GM12878 (cell line): ENCODE measurements around the gene FAHD1. TPM values are rescaled to one million over a fixed set of nuclear protein-coding genes. Genes with fewer than 3 reads are reported as not detected.
A peak's percentile ranks its signal among the peaks of the same experiment; 100 is the strongest.

Experiments used
- ATAC-seq: fragments of 200-7000 bp; cut with Tn5 transposase; 3 replicates; pipeline ENCODE4 v1.9.1; 2020; ENCODE audit warnings: mild to moderate bottlenecking, moderate library complexity
- BruUV-seq: library from RNA; stranded (reverse); fragments of 400-500 nt; replicated peaks from 2 replicates; lab custom pipeline; 2021; lab: Mats Ljungman, UMichigan
- CTCF ChIA-PET: fragments of 300-600 bp; sonication (Branson Sonifier 250); formaldehyde crosslinking; extraction: SDS; loops from one replicate; lab custom pipeline; 2021; ENCODE audit warnings: inconsistent platforms; lab: Yijun Ruan, JAX
- POLR2A ChIA-PET: fragments of 350-600 bp; formaldehyde crosslinking; extraction: SDS; loops from one replicate; lab custom pipeline; 2021; ENCODE audit warnings: inconsistent platforms; lab: Charles Lee
- RAD21 ChIA-PET: fragments of 300-600 bp; sonication (Branson Sonifier 250); formaldehyde crosslinking; loops from one replicate; lab custom pipeline; 2023; ENCODE audit warnings: antibody characterized with exemption; ENCODE audit not compliant: unreplicated experiment; lab: Charles Lee
- SMC1A ChIA-PET: fragments of 300-600 bp; sonication (Branson Sonifier 250); formaldehyde crosslinking; loops from one replicate; lab custom pipeline; 2023; ENCODE audit not compliant: unreplicated experiment, uncharacterized antibody; lab: Charles Lee
- DNase-seq: peaks from one replicate; pipeline ENCODE4 v3.0.0-alpha.2; 2011; ENCODE audit warnings: low read depth, low spot score
- FAIRE-seq: peaks from 3 replicates; lab custom pipeline; 2011; peaks lifted over from hg19 to GRCh38; lab: Jason Lieb, UNC
- H2AFZ ChIP-seq: 2 replicates; pipeline ENCODE4 v1.6.0; 2011; ENCODE audit warnings: low read depth, low read length, control low read depth; ENCODE audit not compliant: control insufficient read depth
- H3K27ac ChIP-seq: 2 replicates; pipeline ENCODE4 v1.5.1; 2011; ENCODE audit warnings: control low read depth; ENCODE audit not compliant: control insufficient read depth, insufficient read depth
- H3K27me3 ChIP-seq, 2 experiments: replicated peaks in 1 of 2; 2 replicates each; pipeline versions ENCODE4 v1.6.0 to v1.6.1; 2011; ENCODE audit warnings: low read length in 1 of 2; ENCODE audit not compliant: control insufficient read depth in 2 of 2, insufficient read depth in 2 of 2
- H3K36me3 ChIP-seq, 2 experiments: 2 replicates each; pipeline ENCODE4 v1.5.1; 2011; ENCODE audit warnings: low read length in 1 of 2; ENCODE audit not compliant: control insufficient read depth in 2 of 2, insufficient read depth in 2 of 2
- H3K4me1 ChIP-seq: 2 replicates; pipeline ENCODE4 v1.6.1; 2011; ENCODE audit warnings: mild to moderate bottlenecking, low read length, moderate library complexity, mixed read lengths; ENCODE audit not compliant: control insufficient read depth, insufficient read depth
- H3K4me2 ChIP-seq: 2 replicates; pipeline ENCODE4 v1.6.0; 2011; ENCODE audit warnings: control low read depth; ENCODE audit not compliant: control insufficient read depth, insufficient read depth
- H3K4me3 ChIP-seq: fragments of 200-600 bp; sonication (generic); 2 replicates; pipeline ENCODE4 v1.5.1; 2016
- H3K79me2 ChIP-seq: 2 replicates; pipeline ENCODE4 v1.6.0; 2011; ENCODE audit warnings: low read length; ENCODE audit not compliant: control insufficient read depth, insufficient read depth
- H3K9ac ChIP-seq: 2 replicates; pipeline ENCODE4 v1.8.0; 2011; ENCODE audit warnings: low read length, control low read depth, mixed read lengths; ENCODE audit not compliant: control insufficient read depth, insufficient read depth
- H3K9me3 ChIP-seq: replicated peaks from 3 replicates; pipeline ENCODE4 v1.5.1; 2011; ENCODE audit warnings: mild to moderate bottlenecking, low read length; ENCODE audit not compliant: control insufficient read depth, insufficient read depth
- H4K20me1 ChIP-seq: 2 replicates; pipeline ENCODE4 v1.6.0; 2011; ENCODE audit not compliant: control insufficient read depth, insufficient read depth
- CEBPZ ChIP-seq: fragments of 150-350 bp; IDR thresholded peaks from 2 replicates; pipeline ENCODE4 v1.6.1; 2016; ENCODE audit warnings: low read depth, low read length
- NBN ChIP-seq: fragments of 450-650 bp; IDR thresholded peaks from 2 replicates; pipeline ENCODE4 v1.6.1; 2016
- WGBS: methylation state at CpG from one replicate; pipeline ENCODE4 v1.1.6; 2016; ENCODE audit warnings: low lambda C conversion rate; ENCODE audit not compliant: insufficient replicate concordance, insufficient coverage; ENCODE audit errors: missing lambda C conversion rate; 5-methylcytosine and 5-hydroxymethylcytosine counted together
- in situ Hi-C: fragments of 300-500 bp; cut with MboI; formaldehyde crosslinking; loops from 9 replicates; pipeline ENCODE4 v1.14.3; 2018; ENCODE audit warnings: mixed read lengths
- intact Hi-C: fragments of 100-400 bp; cut with micrococcal nuclease; formaldehyde crosslinking; loops from one replicate; pipeline ENCODE4 v1.14.2; 2022; ENCODE audit not compliant: unreplicated experiment
- polyA plus RNA-seq, 11 experiments: library from polyadenylated mRNA; depleted of rRNA in 4 of 11; unstranded in 6 of 11; stranded (reverse) in 5 of 11; fragments of >200 nt; fragmentation: Nextera tagmentation in 4 of 11; fragmentation: Illumina TruSeq in 1 of 11; extraction: Ambion mirVana in 4 of 11; extraction: Trizol in 1 of 11; gene quantifications; 1 replicate in 1 of 11; 2 replicates in 10 of 11; pipeline versions ENCODE4 v1.2.1 to v1.2.3, GENCODE V29; 2011 to 2016; ENCODE audit warnings: inconsistent platforms in 2 of 11, missing spikeins in 2 of 11, low read depth in 1 of 11
- total RNA-seq, 4 experiments: library from RNA; depleted of rRNA in 3 of 4; stranded (reverse); fragments of >200 nt in 3 of 4; fragmentation: Illumina TruSeq in 1 of 4; extraction: Trizol in 1 of 4; gene quantifications; 2 replicates each; pipeline versions ENCODE4 v1.2.1 to v1.2.3, GENCODE V29; 2013 to 2021
- TF ChIP-seq, protein P1 (sequence below): fragments of 450-650 bp; IDR thresholded peaks from 2 replicates; pipeline ENCODE4 v1.6.1; 2017; ENCODE audit warnings: mild to moderate bottlenecking, low read depth, inconsistent platforms; ENCODE audit not compliant: poor library complexity, severe bottlenecking
- TF ChIP-seq, protein P2 (sequence below): fragments of 450-650 bp; IDR thresholded peaks from 2 replicates; pipeline ENCODE4 v1.6.1; 2016; ENCODE audit warnings: mild to moderate bottlenecking, moderate library complexity, borderline replicate concordance
- TF ChIP-seq, protein P3 (sequence below): fragments of 450-650 bp; IDR thresholded peaks from 2 replicates; pipeline ENCODE4 v1.6.1; 2016; ENCODE audit warnings: mild to moderate bottlenecking

The FAHD1 gene
- total and polyA plus RNA-seq, 10 of the 15 experiments (the other 5 are each of a cell fraction or from before 2014, with no cell fraction given), result 4.3 to 43.0 (median 18.8) TPM

DNA sequence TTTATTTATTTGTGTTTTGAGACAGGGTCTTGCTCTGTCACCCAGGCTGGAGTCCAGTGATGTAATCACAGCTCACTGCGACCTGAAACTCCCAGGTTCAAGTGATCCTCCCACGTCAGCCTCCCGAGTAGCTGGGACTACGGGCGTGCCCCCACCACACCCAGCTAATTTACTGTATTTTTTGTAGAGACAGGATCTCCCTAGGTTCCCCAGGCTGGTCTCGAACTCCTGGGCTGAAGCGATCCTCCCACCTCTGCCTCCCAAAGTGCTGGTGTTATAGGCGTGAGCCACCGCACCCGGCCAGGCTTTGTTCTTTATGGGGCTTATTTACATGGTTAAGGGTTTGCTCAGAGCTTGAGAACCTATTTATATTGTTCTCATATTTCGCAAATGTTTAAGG, 50.8 kb downstream of the FAHD1 start (continued):
- TF ChIP-seq CEBPZ (no peak), NBN (no peak)
- TF ChIP-seq, protein P1, sequence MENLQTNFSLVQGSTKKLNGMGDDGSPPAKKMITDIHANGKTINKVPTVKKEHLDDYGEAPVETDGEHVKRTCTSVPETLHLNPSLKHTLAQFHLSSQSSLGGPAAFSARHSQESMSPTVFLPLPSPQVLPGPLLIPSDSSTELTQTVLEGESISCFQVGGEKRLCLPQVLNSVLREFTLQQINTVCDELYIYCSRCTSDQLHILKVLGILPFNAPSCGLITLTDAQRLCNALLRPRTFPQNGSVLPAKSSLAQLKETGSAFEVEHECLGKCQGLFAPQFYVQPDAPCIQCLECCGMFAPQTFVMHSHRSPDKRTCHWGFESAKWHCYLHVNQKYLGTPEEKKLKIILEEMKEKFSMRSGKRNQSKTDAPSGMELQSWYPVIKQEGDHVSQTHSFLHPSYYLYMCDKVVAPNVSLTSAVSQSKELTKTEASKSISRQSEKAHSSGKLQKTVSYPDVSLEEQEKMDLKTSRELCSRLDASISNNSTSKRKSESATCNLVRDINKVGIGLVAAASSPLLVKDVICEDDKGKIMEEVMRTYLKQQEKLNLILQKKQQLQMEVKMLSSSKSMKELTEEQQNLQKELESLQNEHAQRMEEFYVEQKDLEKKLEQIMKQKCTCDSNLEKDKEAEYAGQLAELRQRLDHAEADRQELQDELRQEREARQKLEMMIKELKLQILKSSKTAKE, result no peak
- TF ChIP-seq, all 136 proteins: peak for 0

DNA sequence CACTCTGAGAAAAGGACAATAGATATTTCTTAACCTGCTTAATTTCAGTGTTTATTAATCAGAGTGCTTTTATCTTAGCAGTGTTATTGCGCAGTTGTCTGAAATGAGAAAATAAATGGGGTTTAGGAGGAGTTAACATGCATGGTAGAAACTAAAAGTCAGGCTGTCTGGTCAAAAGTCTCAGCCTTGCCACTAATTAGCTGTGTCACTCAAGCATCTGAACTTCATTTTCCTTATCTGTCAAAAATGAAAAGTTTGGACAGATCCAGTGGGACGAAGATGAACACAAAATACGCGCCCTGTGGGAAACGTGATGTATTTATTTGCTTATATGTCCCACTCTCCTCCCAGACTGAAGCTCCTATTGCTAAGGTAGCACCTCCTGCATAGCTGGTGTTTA, 51.2 kb downstream of the FAHD1 start:
- H3K4me2 ChIP-seq, result no peak overlapping the region
- no peak overlapping the region for H3K9ac ChIP-seq
- intact Hi-C loops (no loop called here), in situ Hi-C loops (no loop called here)
- ATAC-seq (no peak), DNase-seq (no peak), FAIRE-seq (no peak)
- WGBS, result 73% methylated on average over 5 of the region's 5 CpGs
- H3K36me3 ChIP-seq, result no peaks in the 10 kb centered on the region
- RAD21 ChIA-PET, result no interaction called here
- no TSS peak for BruUV-seq
- SMC1A ChIA-PET, result interaction anchor here (0.6 to 2.9 kb wide), 3 partner anchors 12 to 66 kb away, joined by 3 to 6 read pairs (median 3); no protein-coding TSS in a partner anchor
- H3K27ac ChIP-seq, result no peak overlapping the region
- H3K4me1 ChIP-seq, result peaks cover 12% of the 10 kb centered on the region
- H3K27me3 ChIP-seq, result no peaks in the 10 kb centered on the region
- CTCF ChIA-PET, result interaction anchor here (0.6 to 2.4 kb wide), 4 partner anchors 16 to 1511 kb away, joined by 3 to 8 read pairs (median 3); no protein-coding TSS in a partner anchor
- H3K4me3 ChIP-seq, result no peak overlapping the region
- H3K79me2 ChIP-seq, result no peaks in the 10 kb centered on the region
- POLR2A ChIA-PET, result no interaction called here
- H4K20me1 ChIP-seq, result no peaks in the 10 kb centered on the region
- no peak overlapping the region for H2AFZ ChIP-seq
- TF ChIP-seq, protein P2, sequence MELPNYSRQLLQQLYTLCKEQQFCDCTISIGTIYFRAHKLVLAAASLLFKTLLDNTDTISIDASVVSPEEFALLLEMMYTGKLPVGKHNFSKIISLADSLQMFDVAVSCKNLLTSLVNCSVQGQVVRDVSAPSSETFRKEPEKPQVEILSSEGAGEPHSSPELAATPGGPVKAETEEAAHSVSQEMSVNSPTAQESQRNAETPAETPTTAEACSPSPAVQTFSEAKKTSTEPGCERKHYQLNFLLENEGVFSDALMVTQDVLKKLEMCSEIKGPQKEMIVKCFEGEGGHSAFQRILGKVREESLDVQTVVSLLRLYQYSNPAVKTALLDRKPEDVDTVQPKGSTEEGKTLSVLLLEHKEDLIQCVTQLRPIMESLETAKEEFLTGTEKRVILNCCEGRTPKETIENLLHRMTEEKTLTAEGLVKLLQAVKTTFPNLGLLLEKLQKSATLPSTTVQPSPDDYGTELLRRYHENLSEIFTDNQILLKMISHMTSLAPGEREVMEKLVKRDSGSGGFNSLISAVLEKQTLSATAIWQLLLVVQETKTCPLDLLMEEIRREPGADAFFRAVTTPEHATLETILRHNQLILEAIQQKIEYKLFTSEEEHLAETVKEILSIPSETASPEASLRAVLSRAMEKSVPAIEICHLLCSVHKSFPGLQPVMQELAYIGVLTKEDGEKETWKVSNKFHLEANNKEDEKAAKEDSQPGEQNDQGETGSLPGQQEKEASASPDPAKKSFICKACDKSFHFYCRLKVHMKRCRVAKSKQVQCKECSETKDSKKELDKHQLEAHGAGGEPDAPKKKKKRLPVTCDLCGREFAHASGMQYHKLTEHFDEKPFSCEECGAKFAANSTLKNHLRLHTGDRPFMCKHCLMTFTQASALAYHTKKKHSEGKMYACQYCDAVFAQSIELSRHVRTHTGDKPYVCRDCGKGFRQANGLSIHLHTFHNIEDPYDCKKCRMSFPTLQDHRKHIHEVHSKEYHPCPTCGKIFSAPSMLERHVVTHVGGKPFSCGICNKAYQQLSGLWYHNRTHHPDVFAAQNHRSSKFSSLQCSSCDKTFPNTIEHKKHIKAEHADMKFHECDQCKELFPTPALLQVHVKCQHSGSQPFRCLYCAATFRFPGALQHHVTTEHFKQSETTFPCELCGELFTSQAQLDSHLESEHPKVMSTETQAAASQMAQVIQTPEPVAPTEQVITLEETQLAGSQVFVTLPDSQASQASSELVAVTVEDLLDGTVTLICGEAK, result no peak
- TF ChIP-seq, protein P3, sequence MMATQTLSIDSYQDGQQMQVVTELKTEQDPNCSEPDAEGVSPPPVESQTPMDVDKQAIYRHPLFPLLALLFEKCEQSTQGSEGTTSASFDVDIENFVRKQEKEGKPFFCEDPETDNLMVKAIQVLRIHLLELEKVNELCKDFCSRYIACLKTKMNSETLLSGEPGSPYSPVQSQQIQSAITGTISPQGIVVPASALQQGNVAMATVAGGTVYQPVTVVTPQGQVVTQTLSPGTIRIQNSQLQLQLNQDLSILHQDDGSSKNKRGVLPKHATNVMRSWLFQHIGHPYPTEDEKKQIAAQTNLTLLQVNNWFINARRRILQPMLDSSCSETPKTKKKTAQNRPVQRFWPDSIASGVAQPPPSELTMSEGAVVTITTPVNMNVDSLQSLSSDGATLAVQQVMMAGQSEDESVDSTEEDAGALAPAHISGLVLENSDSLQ, result peak; percentile 69
- H3K9me3 ChIP-seq, result no peaks in the 10 kb centered on the region
